OCI-LY7 (cell line): ENCODE results near the gene B3GALT4. TPM values are rescaled to one million over a fixed set of nuclear protein-coding genes. Genes with fewer than 3 reads are reported as not detected.
A peak's percentile ranks its signal among the peaks of the same experiment; 100 is the strongest.

ENCODE experiments used
- BruUV-seq: library from RNA; stranded (reverse); fragments of 400-500 nt; replicated peaks from 2 replicates; lab custom pipeline; 2021; lab: Mats Ljungman, UMichigan
- CTCF ChIA-PET: fragments of 300-600 bp; sonication (Branson Sonifier 250); formaldehyde crosslinking; loops from one replicate; lab custom pipeline; 2022; ENCODE audit warnings: antibody characterized with exemption; ENCODE audit not compliant: unreplicated experiment; lab: Charles Lee
- POLR2A ChIA-PET: fragments of 300-600 bp; sonication (Branson Sonifier 250); formaldehyde crosslinking; loops from one replicate; lab custom pipeline; 2022; ENCODE audit warnings: antibody characterized with exemption; lab: Charles Lee
- DNase-seq: peaks from one replicate; pipeline ENCODE4 v3.0.0-alpha.2; 2015; ENCODE audit warnings: low spot score
- H2AFZ ChIP-seq: fragments of 200-600 bp; sonication (generic), shearing (Covaris generic); 2 replicates; pipeline ENCODE4 v1.6.1; 2014; ENCODE audit warnings: mild to moderate bottlenecking, antibody characterized with exemption, low read length, moderate library complexity
- H3K27ac ChIP-seq: fragments of 200-600 bp; sonication (generic); 2 replicates; pipeline ENCODE4 v1.5.1; 2014; ENCODE audit warnings: mixed run types, low read depth, mild to moderate bottlenecking, moderate library complexity, low read length, inconsistent platforms; ENCODE audit not compliant: poor library complexity, severe bottlenecking
- H3K36me3 ChIP-seq: fragments of 200-600 bp; sonication (generic); 2 replicates; pipeline ENCODE4 v1.6.1; 2014; ENCODE audit warnings: mild to moderate bottlenecking, antibody characterized with exemption, low read length, moderate library complexity, mixed read lengths; ENCODE audit not compliant: insufficient read depth
- H3K4me1 ChIP-seq: fragments of 200-600 bp; sonication (generic); 2 replicates; pipeline ENCODE4 v1.5.1; 2014; ENCODE audit warnings: mild to moderate bottlenecking, low read length; ENCODE audit not compliant: insufficient read depth, poor library complexity, severe bottlenecking
- H3K4me2 ChIP-seq: fragments of 200-600 bp; sonication (generic); 2 replicates; pipeline ENCODE4 v1.6.1; 2014; ENCODE audit warnings: mild to moderate bottlenecking, low read length
- H3K4me3 ChIP-seq: fragments of 200-600 bp; sonication (generic); 2 replicates; pipeline ENCODE4 v1.5.1; 2014; ENCODE audit warnings: mild to moderate bottlenecking, low read depth, low read length; ENCODE audit not compliant: poor library complexity, severe bottlenecking
- H3K79me2 ChIP-seq: fragments of 200-600 bp; sonication (generic); 2 replicates; pipeline ENCODE4 v1.6.1; 2016; ENCODE audit warnings: low read depth, mild to moderate bottlenecking, low read length, moderate library complexity, mixed read lengths; ENCODE audit not compliant: insufficient read depth
- H3K9me2 ChIP-seq: fragments of 200-600 bp; sonication (generic); 2 replicates; pipeline ENCODE4 v1.6.1; 2016; ENCODE audit warnings: mild to moderate bottlenecking, low read length, mixed read lengths; ENCODE audit not compliant: insufficient read depth
- H3K9me3 ChIP-seq: fragments of 200-600 bp; sonication (generic); 2 replicates; pipeline ENCODE4 v1.6.1; 2014; ENCODE audit warnings: mild to moderate bottlenecking, mixed run types, low read length, mixed read lengths
- H4K20me1 ChIP-seq: fragments of 200-600 bp; sonication (generic); 2 replicates; pipeline ENCODE4 v1.6.1; 2014; ENCODE audit warnings: mild to moderate bottlenecking, antibody characterized with exemption, low read length, moderate library complexity, mixed read lengths; ENCODE audit not compliant: insufficient read depth
- EZH2phosphoT487 ChIP-seq: fragments of 200-600 bp; sonication (generic); IDR thresholded peaks from 2 replicates; pipeline ENCODE4 v1.6.1; 2018; ENCODE audit warnings: low read depth, borderline replicate concordance, mild to moderate bottlenecking, mixed run types, antibody characterized with exemption, low read length, moderate library complexity, mixed read lengths
- intact Hi-C: fragments of 100-400 bp; cut with micrococcal nuclease; formaldehyde crosslinking; loops from one replicate; pipeline ENCODE4 v1.10.0; 2022; ENCODE audit not compliant: unreplicated experiment
- microRNA-seq: library from miRNA; unstranded; fragments of <30 nt; microRNA quantifications from one replicate; pipeline ENCODE4 v1.2.0, GENCODE V29; 2022; ENCODE audit warnings: borderline replicate concordance
- total RNA-seq, 2 experiments: library from RNA; depleted of rRNA in 1 of 2; stranded (reverse); fragments of >200 nt in 1 of 2; shearing (Covaris generic) in 1 of 2; gene quantifications; 2 replicates each; pipeline ENCODE4 v1.2.3, GENCODE V29; 2014 to 2022
- TF ChIP-seq, protein P1 (sequence below): fragments of 200-600 bp; sonication (generic); conservative IDR thresholded peaks from 2 replicates; pipeline ENCODE4 v1.5.1; 2014; ENCODE audit warnings: mild to moderate bottlenecking, antibody characterized with exemption, low read length, moderate library complexity, mixed read lengths

The B3GALT4 gene
- total RNA-seq, 2 experiments from 2014 or later: 14.1 to 14.2 TPM

DNA sequence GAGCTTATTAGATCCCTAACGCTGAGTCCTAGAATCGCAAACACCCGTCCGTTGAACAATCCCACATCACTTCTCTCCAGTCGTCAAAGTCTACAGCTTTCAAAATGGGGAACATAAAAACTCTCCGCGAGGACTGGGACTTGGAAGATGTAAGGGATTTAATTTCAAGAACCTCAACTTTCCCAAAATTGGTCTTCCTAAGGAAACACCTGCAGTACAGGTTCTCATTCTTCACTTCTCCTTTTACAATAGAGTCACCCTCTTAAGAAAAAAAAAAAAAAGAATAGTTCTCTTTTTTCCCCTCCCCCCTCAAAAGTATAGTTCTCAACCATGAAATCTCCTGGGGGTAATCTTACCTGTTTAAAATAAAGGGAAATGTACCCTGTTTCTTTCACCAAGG lies 47.2 kb downstream of the B3GALT4 start:
- peaks cover 28% of the 10 kb centered on the region for H3K36me3 ChIP-seq
- no peaks in the 10 kb centered on the region for H4K20me1 ChIP-seq
- H3K9me3 ChIP-seq: no peaks in the 10 kb centered on the region
- H3K9me2 ChIP-seq: no peaks in the 10 kb centered on the region
- no peak overlapping the region; the same call in 1 of the 2 replicates for H2AFZ ChIP-seq
- POLR2A ChIA-PET: interaction anchor here (0.6 to 2.1 kb wide), 7 partner anchors 10 to 1910 kb away, joined by 3 to 21 read pairs (median 5); partner anchors contain the start of genes SYNGAP1 and TAPBP
- peaks cover 50% of the 10 kb centered on the region for H3K4me1 ChIP-seq
- no TSS peak for BruUV-seq
- intact Hi-C loops: loop anchor here (1.0 kb wide), 2 partner anchors 21 to 67 kb away; partner anchors contain the start of gene KIFC1
- TF ChIP-seq, protein P1, sequence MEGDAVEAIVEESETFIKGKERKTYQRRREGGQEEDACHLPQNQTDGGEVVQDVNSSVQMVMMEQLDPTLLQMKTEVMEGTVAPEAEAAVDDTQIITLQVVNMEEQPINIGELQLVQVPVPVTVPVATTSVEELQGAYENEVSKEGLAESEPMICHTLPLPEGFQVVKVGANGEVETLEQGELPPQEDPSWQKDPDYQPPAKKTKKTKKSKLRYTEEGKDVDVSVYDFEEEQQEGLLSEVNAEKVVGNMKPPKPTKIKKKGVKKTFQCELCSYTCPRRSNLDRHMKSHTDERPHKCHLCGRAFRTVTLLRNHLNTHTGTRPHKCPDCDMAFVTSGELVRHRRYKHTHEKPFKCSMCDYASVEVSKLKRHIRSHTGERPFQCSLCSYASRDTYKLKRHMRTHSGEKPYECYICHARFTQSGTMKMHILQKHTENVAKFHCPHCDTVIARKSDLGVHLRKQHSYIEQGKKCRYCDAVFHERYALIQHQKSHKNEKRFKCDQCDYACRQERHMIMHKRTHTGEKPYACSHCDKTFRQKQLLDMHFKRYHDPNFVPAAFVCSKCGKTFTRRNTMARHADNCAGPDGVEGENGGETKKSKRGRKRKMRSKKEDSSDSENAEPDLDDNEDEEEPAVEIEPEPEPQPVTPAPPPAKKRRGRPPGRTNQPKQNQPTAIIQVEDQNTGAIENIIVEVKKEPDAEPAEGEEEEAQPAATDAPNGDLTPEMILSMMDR: no peak
- no peak for TF ChIP-seq EZH2phosphoT487
- H3K4me2 ChIP-seq: peak overlapping the region; percentile 93
- peak overlapping the region; percentile 88 for H3K4me3 ChIP-seq
- H3K27ac ChIP-seq: peak overlapping the region; percentile 98
- CTCF ChIA-PET: no interaction called here
- H3K79me2 ChIP-seq: peaks cover 36% of the 10 kb centered on the region
- DNase-seq: peak; percentile 91

Small RNA genes within 50 kb of the gene (microRNA-seq; reads per million reads assigned to microRNA genes)
- gene MIR6834 (not detected), gene MIR6873 (not detected)

Other genes with a start within 250 kb of the B3GALT4 start
- 306 and 388 TPM in 2 replicates for gene HLA-DPA1, start 203.5 kb upstream of the B3GALT4 start, total RNA-seq (2014; rRNA removed; shearing (Covaris generic))
- gene HLA-DPA1, start 203.5 kb upstream of the B3GALT4 start, total RNA-seq (2022): 253 and 256 TPM in 2 replicates
- 117 and 139 TPM in 2 replicates for gene HLA-DPB1, start 201.1 kb upstream of the B3GALT4 start, total RNA-seq (2014; rRNA removed; shearing (Covaris generic))
- gene HLA-DPB1, start 201.1 kb upstream of the B3GALT4 start, total RNA-seq (2022): 74.5 and 78.5 TPM in 2 replicates
- gene COL11A2, start 84.7 kb upstream of the B3GALT4 start, total RNA-seq (2014; rRNA removed; shearing (Covaris generic)): 3.5 and 5.2 TPM in 2 replicates
- 4.5 and 4.6 TPM in 2 replicates for gene COL11A2, start 84.7 kb upstream of the B3GALT4 start, total RNA-seq (2022)
- gene RXRB, start 76.5 kb upstream of the B3GALT4 start, total RNA-seq (2014; rRNA removed; shearing (Covaris generic)): 30.6 and 32.5 TPM in 2 replicates
- gene RXRB, start 76.5 kb upstream of the B3GALT4 start, total RNA-seq (2022): 47.3 and 48.5 TPM in 2 replicates
- gene SLC39A7, start 76.3 kb upstream of the B3GALT4 start, total RNA-seq (2014; rRNA removed; shearing (Covaris generic)): 22.9 and 29.2 TPM in 2 replicates
- 48.3 and 53.2 TPM in 2 replicates for gene SLC39A7, start 76.3 kb upstream of the B3GALT4 start, total RNA-seq (2022)
- gene HSD17B8, start 72.5 kb upstream of the B3GALT4 start, total RNA-seq (2014; rRNA removed; shearing (Covaris generic)): 11.6 and 21.4 TPM in 2 replicates
- gene HSD17B8, start 72.5 kb upstream of the B3GALT4 start, total RNA-seq (2022): 18.8 and 23.5 TPM in 2 replicates
- 25.0 and 31.8 TPM in 2 replicates for gene RING1, start 68.6 kb upstream of the B3GALT4 start, total RNA-seq (2014; rRNA removed; shearing (Covaris generic))
- 40.0 and 42.7 TPM in 2 replicates for gene RING1, start 68.6 kb upstream of the B3GALT4 start, total RNA-seq (2022)
- 50.4 and 53.5 TPM in 2 replicates for gene VPS52, start 5.2 kb upstream of the B3GALT4 start, total RNA-seq (2014; rRNA removed; shearing (Covaris generic))
- 73.5 and 80.3 TPM in 2 replicates for gene VPS52, start 5.2 kb upstream of the B3GALT4 start, total RNA-seq (2022)
- 7,191 and 8,620 TPM in 2 replicates for gene RPS18, start 5.0 kb upstream of the B3GALT4 start, total RNA-seq (2014; rRNA removed; shearing (Covaris generic))
- 4,034 and 4,317 TPM in 2 replicates for gene RPS18, start 5.0 kb upstream of the B3GALT4 start, total RNA-seq (2022)
- 127 and 129 TPM in 2 replicates for gene WDR46, start 12.1 kb downstream of the B3GALT4 start, total RNA-seq (2014; rRNA removed; shearing (Covaris generic))
- 71.4 and 83.3 TPM in 2 replicates for gene WDR46, start 12.1 kb downstream of the B3GALT4 start, total RNA-seq (2022)
- 72.5 and 112 TPM in 2 replicates for gene PFDN6, start 12.5 kb downstream of the B3GALT4 start, total RNA-seq (2014; rRNA removed; shearing (Covaris generic))
- gene PFDN6, start 12.5 kb downstream of the B3GALT4 start, total RNA-seq (2022): 65.4 and 90.6 TPM in 2 replicates
- 27.2 and 27.3 TPM in 2 replicates for gene RGL2, start 21.8 kb downstream of the B3GALT4 start, total RNA-seq (2014; rRNA removed; shearing (Covaris generic))
- gene RGL2, start 21.8 kb downstream of the B3GALT4 start, total RNA-seq (2022): 67.1 and 67.6 TPM in 2 replicates
- 73.6 and 106 TPM in 2 replicates for gene TAPBP, start 37.0 kb downstream of the B3GALT4 start, total RNA-seq (2014; rRNA removed; shearing (Covaris generic))
- gene TAPBP, start 37.0 kb downstream of the B3GALT4 start, total RNA-seq (2022): 148 and 150 TPM in 2 replicates
- gene ZBTB22, start 40.6 kb downstream of the B3GALT4 start, total RNA-seq (2014; rRNA removed; shearing (Covaris generic)): 17.4 and 21.6 TPM in 2 replicates
- gene ZBTB22, start 40.6 kb downstream of the B3GALT4 start, total RNA-seq (2022): 14.1 and 18.5 TPM in 2 replicates
- 77.5 and 79.2 TPM in 2 replicates for gene DAXX, start 45.8 kb downstream of the B3GALT4 start, total RNA-seq (2014; rRNA removed; shearing (Covaris generic))
- gene DAXX, start 45.8 kb downstream of the B3GALT4 start, total RNA-seq (2022): 93.3 and 97.8 TPM in 2 replicates
- gene KIFC1, start 114.7 kb downstream of the B3GALT4 start, total RNA-seq (2014; rRNA removed; shearing (Covaris generic)): 133 and 138 TPM in 2 replicates
- gene KIFC1, start 114.7 kb downstream of the B3GALT4 start, total RNA-seq (2022): 167 and 176 TPM in 2 replicates
- 19.9 and 21.4 TPM in 2 replicates for gene PHF1, start 133.9 kb downstream of the B3GALT4 start, total RNA-seq (2014; rRNA removed; shearing (Covaris generic))
- gene PHF1, start 133.9 kb downstream of the B3GALT4 start, total RNA-seq (2022): 30.2 and 35.0 TPM in 2 replicates
- gene CUTA, start 141.0 kb downstream of the B3GALT4 start, total RNA-seq (2014; rRNA removed; shearing (Covaris generic)): 147 and 164 TPM in 2 replicates
- gene CUTA, start 141.0 kb downstream of the B3GALT4 start, total RNA-seq (2022): 165 and 175 TPM in 2 replicates
- gene SYNGAP1, start 142.9 kb downstream of the B3GALT4 start, total RNA-seq (2014; rRNA removed; shearing (Covaris generic)): 5.4 and 5.6 TPM in 2 replicates
- gene SYNGAP1, start 142.9 kb downstream of the B3GALT4 start, total RNA-seq (2022): 30.7 and 32.3 TPM in 2 replicates
- 7.7 and 11.2 TPM in 2 replicates for gene ZBTB9, start 177.5 kb downstream of the B3GALT4 start, total RNA-seq (2014; rRNA removed; shearing (Covaris generic))
- gene ZBTB9, start 177.5 kb downstream of the B3GALT4 start, total RNA-seq (2022): 6.8 and 7.3 TPM in 2 replicates